DND-41 (cell line): ENCODE measurements around the gene SCGB1A1.

ENCODE experiments used
- CTCF ChIP-seq: IDR thresholded peaks from 2 replicates; pipeline ENCODE4 v1.5.1; 2012; ENCODE audit warnings: borderline replicate concordance, low read length, moderate library complexity, mild to moderate bottlenecking; ENCODE audit not compliant: poor library complexity, severe bottlenecking; ENCODE audit errors: extremely low read depth
- EZH2 ChIP-seq: IDR thresholded peaks from 3 replicates; pipeline ENCODE4 v1.6.1; 2012; ENCODE audit warnings: borderline replicate concordance, low read depth, mild to moderate bottlenecking, moderate library complexity, low read length, inconsistent platforms; ENCODE audit not compliant: severe bottlenecking

GRCh38 chr11:62443390-62444235 is 24.8 kb downstream of the SCGB1A1 start:
- TF ChIP-seq CTCF: no peak
- TF ChIP-seq EZH2: no peak
